Ovary (tissue), 3 donors: ENCODE measurements around the gene PPP1R13B.

ENCODE experiments used
- EP300 ChIP-seq: sonication (generic); formaldehyde crosslinking; IDR thresholded peaks from one replicate; pipeline ENCODE4 v1.6.1; 2017; ENCODE audit warnings: antibody characterized with exemption
- POLR2A ChIP-seq: fragments of 450-650 bp; IDR thresholded peaks from one replicate; pipeline ENCODE4 v1.6.1; 2017; ENCODE audit warnings: antibody characterized with exemption, mild to moderate bottlenecking, moderate library complexity
- TF ChIP-seq, protein P1 (sequence below), 3 donors: fragments of 450-650 bp in 2 of 3; fragments of 200-600 bp in 1 of 3; IDR thresholded peaks; one replicate each; pipeline versions ENCODE4 v1.5.1 to v1.8.0; 2016 to 2022; ENCODE audit warnings: antibody characterized with exemption in 3 of 3, mild to moderate bottlenecking in 1 of 3
- donor health status: DM: no; HTN: no; CAD: no.

DNA sequence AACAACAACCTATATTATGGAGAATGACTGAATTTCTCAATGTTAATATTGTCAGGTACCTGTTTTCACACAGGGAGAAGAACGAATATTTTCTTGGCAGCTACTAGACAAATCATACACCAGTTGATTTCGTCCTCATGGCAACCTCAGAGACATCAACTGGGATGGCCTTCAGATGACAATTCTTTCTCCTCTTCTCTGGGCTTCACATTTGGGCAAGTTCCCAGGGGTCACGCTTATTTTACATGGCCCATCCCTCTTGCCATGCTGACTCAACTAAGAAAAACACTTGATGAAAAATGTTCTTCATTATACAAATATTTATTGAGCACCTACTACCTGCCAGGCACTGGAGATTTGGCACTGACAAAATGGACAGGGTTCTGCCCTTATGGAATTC is 29.0 kb downstream of the PPP1R13B start:
- TF ChIP-seq, protein P1, sequence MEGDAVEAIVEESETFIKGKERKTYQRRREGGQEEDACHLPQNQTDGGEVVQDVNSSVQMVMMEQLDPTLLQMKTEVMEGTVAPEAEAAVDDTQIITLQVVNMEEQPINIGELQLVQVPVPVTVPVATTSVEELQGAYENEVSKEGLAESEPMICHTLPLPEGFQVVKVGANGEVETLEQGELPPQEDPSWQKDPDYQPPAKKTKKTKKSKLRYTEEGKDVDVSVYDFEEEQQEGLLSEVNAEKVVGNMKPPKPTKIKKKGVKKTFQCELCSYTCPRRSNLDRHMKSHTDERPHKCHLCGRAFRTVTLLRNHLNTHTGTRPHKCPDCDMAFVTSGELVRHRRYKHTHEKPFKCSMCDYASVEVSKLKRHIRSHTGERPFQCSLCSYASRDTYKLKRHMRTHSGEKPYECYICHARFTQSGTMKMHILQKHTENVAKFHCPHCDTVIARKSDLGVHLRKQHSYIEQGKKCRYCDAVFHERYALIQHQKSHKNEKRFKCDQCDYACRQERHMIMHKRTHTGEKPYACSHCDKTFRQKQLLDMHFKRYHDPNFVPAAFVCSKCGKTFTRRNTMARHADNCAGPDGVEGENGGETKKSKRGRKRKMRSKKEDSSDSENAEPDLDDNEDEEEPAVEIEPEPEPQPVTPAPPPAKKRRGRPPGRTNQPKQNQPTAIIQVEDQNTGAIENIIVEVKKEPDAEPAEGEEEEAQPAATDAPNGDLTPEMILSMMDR (IDR thresholded peaks at IDR 0.05), result no peak
- TF ChIP-seq POLR2A, result no peak
- TF ChIP-seq EP300, result no peak
